ENCODE measurements around the gene TMEM131L.
"Not testable (repeated sequence)": the region's sequence is repeated elsewhere in the genome, so short reads cannot be mapped to it uniquely, and the experiment has no call there.

Gene TMEM131L

DNA sequence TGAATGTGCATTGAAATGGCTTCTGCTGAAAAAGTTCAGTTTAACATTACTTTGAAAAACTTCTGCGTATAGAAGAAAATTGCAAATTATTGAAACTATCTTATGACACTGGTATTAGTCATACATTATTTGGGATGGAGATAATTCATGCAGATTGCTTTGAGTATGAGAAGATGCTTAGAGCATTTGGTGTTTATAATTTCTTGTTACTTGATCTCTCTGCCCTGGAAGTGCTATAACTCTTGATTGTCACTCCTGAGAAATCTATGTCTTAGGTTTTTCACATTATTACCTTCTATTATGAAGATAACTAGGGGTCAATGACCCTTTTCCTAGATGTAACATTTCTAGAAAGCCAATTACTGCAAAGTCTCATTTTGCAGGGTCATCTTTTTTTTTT is 36.4 kb downstream of the TMEM131L start:
- DNase-seq = no peak
- H3K79me2 ChIP-seq (ENCODE audit: control insufficient read depth, insufficient read depth, low read length, poor library complexity) = peaks cover 1% of the 10 kb centered on the region
- H2AK5ac ChIP-seq (ENCODE audit: low read length) = no peak overlapping the region
- no peak overlapping the region for H3K4ac ChIP-seq (ENCODE audit: low read depth, low read length)
- H4K12ac ChIP-seq (ENCODE audit: low read depth, low read length) = no peak overlapping the region
- H2AFZ ChIP-seq (ENCODE audit: insufficient read depth, low read length, poor library complexity) = no peak overlapping the region
- H2BK12ac ChIP-seq (ENCODE audit: low read length) = no peak overlapping the region
- H2BK5ac ChIP-seq (ENCODE audit: low read depth, low read length, poor library complexity) = no peak overlapping the region
- no peak overlapping the region for H3K4me2 ChIP-seq (ENCODE audit: low read length)
- H3K14ac ChIP-seq (ENCODE audit: low read length) = no peak overlapping the region
- no peaks in the 10 kb centered on the region for H3K79me1 ChIP-seq (ENCODE audit: low read length)
- H3K36me3 ChIP-seq (ENCODE audit: control insufficient read depth in 1 of 2, insufficient read depth in 2 of 2, low read length in 2 of 2) = no peaks in the 10 kb centered on the region
- no peak overlapping the region for H4K8ac ChIP-seq (ENCODE audit: low read depth, low read length)
- H3K4me1 ChIP-seq (ENCODE audit: control insufficient read depth in 1 of 2, insufficient read depth in 2 of 2, low read length in 2 of 2) = peaks cover 2 to 8% of the 10 kb centered on the region in 2 experiments
- no peak overlapping the region for H2BK120ac ChIP-seq (ENCODE audit: insufficient read depth, low read length, poor library complexity)
- no peak overlapping the region for H3K27ac ChIP-seq (ENCODE audit: low read depth, low read length)
- WGBS (ENCODE audit: extremely low coverage, insufficient coverage, insufficient read length) = no CpG with 5 or more reads among the region's 1 CpG
- no peak overlapping the region for H3K18ac ChIP-seq (ENCODE audit: low read length)
- H4K91ac ChIP-seq (ENCODE audit: low read depth, low read length) = no peak overlapping the region
- H3K9me3 ChIP-seq (ENCODE audit: insufficient read depth, low read depth, low read length) = no peaks in the 10 kb centered on the region
- H3K23ac ChIP-seq (ENCODE audit: low read length) = no peak overlapping the region
- H3K4me3 ChIP-seq (ENCODE audit: low read depth, low read length) = no peak overlapping the region
- H3K27me3 ChIP-seq (ENCODE audit: insufficient read depth, low read length) = no peaks in the 10 kb centered on the region
- no peak overlapping the region for H3K9ac ChIP-seq (ENCODE audit: low read length)

DNA sequence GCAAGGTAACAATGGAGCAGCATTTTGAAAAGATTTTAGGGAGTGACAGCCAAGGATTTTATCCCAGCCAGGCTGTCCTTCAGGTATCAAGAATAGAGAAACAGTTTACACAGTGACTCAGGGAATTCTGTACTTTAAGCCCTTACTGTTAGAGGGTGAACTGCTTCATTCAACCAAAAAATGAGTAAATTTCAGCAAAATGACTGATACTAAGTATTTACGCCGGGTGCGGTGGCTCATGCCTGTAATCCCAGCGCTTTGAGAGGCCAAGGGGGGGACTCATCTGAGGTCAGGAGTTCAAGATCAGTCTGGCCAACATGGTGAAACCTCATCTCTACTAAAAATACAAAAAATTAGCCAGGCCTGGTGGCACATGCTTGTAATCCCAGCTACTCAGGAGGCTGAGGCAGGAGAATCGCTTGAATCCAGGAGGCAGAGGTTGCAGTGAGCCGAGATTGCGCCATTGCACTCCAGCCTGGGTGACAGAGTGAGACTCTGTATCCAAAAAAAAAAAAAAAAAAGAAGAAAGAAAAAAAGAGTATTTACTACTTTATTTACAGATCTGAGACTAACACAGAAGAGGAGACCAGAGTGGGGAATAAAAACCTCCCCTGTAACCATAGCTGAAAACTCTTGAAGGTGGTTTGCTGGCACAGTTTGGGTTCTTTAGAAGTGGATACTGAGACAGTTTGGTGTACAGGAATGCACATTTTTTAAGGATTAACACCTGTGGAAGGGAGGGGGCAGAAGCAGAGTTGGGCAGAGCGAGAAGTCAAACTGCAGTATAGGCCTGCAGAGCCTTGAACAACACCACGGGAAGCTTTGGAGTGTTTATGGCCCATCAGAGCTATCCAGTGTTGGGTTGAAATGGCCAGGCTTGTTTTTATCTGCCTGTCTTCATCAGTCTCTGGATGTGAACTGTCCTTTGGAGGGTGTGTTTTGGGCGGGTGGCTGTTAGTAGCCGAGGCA is 40.5 kb downstream of the TMEM131L start:
- Histone ChIP-seq H4K91ac (ENCODE audit: low read depth, low read length) (no peak overlapping the region), H3K9ac (ENCODE audit: low read length) (no peak overlapping the region), H2BK12ac (ENCODE audit: low read length) (no peak overlapping the region), H2BK5ac (ENCODE audit: low read depth, low read length, poor library complexity) (no peak overlapping the region), H2BK120ac (ENCODE audit: insufficient read depth, low read length, poor library complexity) (no peak overlapping the region), H3K23ac (ENCODE audit: low read length) (no peak overlapping the region), H4K8ac (ENCODE audit: low read depth, low read length) (no peak overlapping the region), H3K4me2 (ENCODE audit: low read length) (no peak overlapping the region), H2AK5ac (ENCODE audit: low read length) (no peak overlapping the region), H3K4me3 (ENCODE audit: low read depth, low read length) (no peak overlapping the region), H3K4ac (ENCODE audit: low read depth, low read length) (no peak overlapping the region), H3K9me3 (ENCODE audit: insufficient read depth, low read depth, low read length) (no peaks in the 10 kb centered on the region), H3K79me2 (ENCODE audit: control insufficient read depth, insufficient read depth, low read length, poor library complexity) (peaks cover 1% of the 10 kb centered on the region), H3K18ac (ENCODE audit: low read length) (no peak overlapping the region), H3K79me1 (ENCODE audit: low read length) (no peaks in the 10 kb centered on the region), H3K27me3 (ENCODE audit: insufficient read depth, low read length) (no peaks in the 10 kb centered on the region), H3K14ac (ENCODE audit: low read length) (no peak overlapping the region), H4K12ac (ENCODE audit: low read depth, low read length) (no peak overlapping the region), H3K4me1 (ENCODE audit: control insufficient read depth in 1 of 2, insufficient read depth in 2 of 2, low read length in 2 of 2) (peaks cover 2 to 5% of the 10 kb centered on the region in 2 experiments), H3K27ac (ENCODE audit: low read depth, low read length) (no peak overlapping the region), H2AFZ (ENCODE audit: insufficient read depth, low read length, poor library complexity) (no peak overlapping the region), H3K36me3 (ENCODE audit: control insufficient read depth in 1 of 2, insufficient read depth in 2 of 2, low read length in 2 of 2) (peaks cover 0 to 2% of the 10 kb centered on the region in 2 experiments)
- no peak for DNase-seq
- WGBS (ENCODE audit: extremely low coverage, insufficient coverage, insufficient read length) = no CpG with 5 or more reads among the region's 11 CpGs

DNA sequence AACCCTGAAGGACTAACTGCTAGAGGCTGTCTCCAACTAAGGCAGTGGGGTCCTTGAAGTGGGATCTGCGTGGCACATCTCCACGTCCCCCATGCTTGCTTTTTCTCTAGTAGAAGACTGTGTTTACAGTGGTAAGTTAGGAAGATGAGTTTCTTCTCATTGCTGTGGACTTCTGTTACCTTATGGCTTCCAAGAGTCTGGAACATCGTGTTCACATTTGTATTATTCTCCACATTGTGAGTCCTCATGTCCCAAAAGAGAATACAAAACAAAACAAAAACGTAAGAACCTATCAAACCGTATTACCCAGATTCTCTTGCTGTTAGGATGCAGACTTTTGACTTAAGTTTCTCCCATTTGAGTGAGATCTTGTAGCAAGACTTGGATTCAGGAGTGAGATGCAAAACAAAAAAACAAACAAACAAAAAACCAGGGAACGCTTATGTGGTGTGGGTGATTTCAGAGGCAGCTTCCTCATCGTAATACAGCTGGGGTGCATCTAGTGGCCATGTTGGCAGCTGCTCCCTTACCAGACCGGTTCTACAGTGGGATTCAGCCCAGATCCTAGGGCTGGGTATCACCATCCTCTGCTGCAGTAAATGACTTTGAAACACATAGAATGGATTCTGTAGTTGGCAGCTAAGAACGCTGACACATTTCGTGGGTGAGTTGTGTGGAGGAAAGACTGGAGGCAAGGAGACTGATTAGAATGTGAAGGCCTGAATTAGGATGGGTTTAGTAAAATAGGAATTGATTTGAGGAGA is 41.3 kb downstream of the TMEM131L start:
- no peak overlapping the region for H4K91ac ChIP-seq (ENCODE audit: low read depth, low read length)
- no peak overlapping the region for H3K4ac ChIP-seq (ENCODE audit: low read depth, low read length)
- H2BK120ac ChIP-seq (ENCODE audit: insufficient read depth, low read length, poor library complexity) = no peak overlapping the region
- peaks cover 3 to 5% of the 10 kb centered on the region in 2 experiments for H3K4me1 ChIP-seq (ENCODE audit: control insufficient read depth in 1 of 2, insufficient read depth in 2 of 2, low read length in 2 of 2)
- no peak for DNase-seq
- no peak overlapping the region for H3K18ac ChIP-seq (ENCODE audit: low read length)
- H3K27ac ChIP-seq (ENCODE audit: low read depth, low read length) = no peak overlapping the region
- H2BK5ac ChIP-seq (ENCODE audit: low read depth, low read length, poor library complexity) = no peak overlapping the region
- no CpG with 5 or more reads among the region's 10 CpGs for WGBS (ENCODE audit: extremely low coverage, insufficient coverage, insufficient read length)
- H3K79me1 ChIP-seq (ENCODE audit: low read length) = no peaks in the 10 kb centered on the region
- no peak overlapping the region for H4K8ac ChIP-seq (ENCODE audit: low read depth, low read length)
- H3K9ac ChIP-seq (ENCODE audit: low read length) = no peak overlapping the region
- H3K4me2 ChIP-seq (ENCODE audit: low read length) = no peak overlapping the region
- no peak overlapping the region for H2AFZ ChIP-seq (ENCODE audit: insufficient read depth, low read length, poor library complexity)
- H3K4me3 ChIP-seq (ENCODE audit: low read depth, low read length) = no peak overlapping the region
- peaks cover 1% of the 10 kb centered on the region for H3K79me2 ChIP-seq (ENCODE audit: control insufficient read depth, insufficient read depth, low read length, poor library complexity)
- no peak overlapping the region for H3K23ac ChIP-seq (ENCODE audit: low read length)
- H3K36me3 ChIP-seq (ENCODE audit: control insufficient read depth in 1 of 2, insufficient read depth in 2 of 2, low read length in 2 of 2) = peaks cover 0 to 2% of the 10 kb centered on the region in 2 experiments
- no peak overlapping the region for H2AK5ac ChIP-seq (ENCODE audit: low read length)
- H3K14ac ChIP-seq (ENCODE audit: low read length) = no peak overlapping the region
- H2BK12ac ChIP-seq (ENCODE audit: low read length) = no peak overlapping the region
- H3K9me3 ChIP-seq (ENCODE audit: insufficient read depth, low read depth, low read length) = no peaks in the 10 kb centered on the region
- no peaks in the 10 kb centered on the region for H3K27me3 ChIP-seq (ENCODE audit: insufficient read depth, low read length)
- H4K12ac ChIP-seq (ENCODE audit: low read depth, low read length) = no peak overlapping the region

DNA sequence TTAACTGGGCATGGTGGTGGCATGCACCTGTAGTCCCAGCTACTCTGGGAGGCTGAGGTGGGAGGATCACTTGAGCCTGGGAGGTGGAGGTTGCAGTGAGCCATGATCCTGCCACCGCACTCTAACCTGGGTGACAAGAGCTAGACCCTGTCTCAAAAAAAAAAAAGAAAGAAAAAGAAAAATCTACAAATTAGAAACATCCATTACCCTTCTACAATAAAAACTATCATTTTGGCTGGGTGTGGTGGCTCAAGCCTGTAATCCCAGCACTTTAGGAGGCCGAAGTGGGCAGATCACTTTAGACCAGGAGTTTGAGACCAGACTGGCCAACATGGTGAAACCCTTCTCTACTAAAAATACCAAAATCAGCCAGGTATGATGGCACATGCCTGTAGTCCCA is 43.1 kb downstream of the TMEM131L start:
- not testable (repeated sequence) for H3K18ac ChIP-seq (ENCODE audit: low read length); H4K8ac ChIP-seq (ENCODE audit: low read depth, low read length); H4K91ac ChIP-seq (ENCODE audit: low read depth, low read length); H3K79me2 ChIP-seq (ENCODE audit: control insufficient read depth, insufficient read depth, low read length, poor library complexity); H2BK5ac ChIP-seq (ENCODE audit: low read depth, low read length, poor library complexity); H4K12ac ChIP-seq (ENCODE audit: low read depth, low read length); H3K79me1 ChIP-seq (ENCODE audit: low read length); H2BK120ac ChIP-seq (ENCODE audit: insufficient read depth, low read length, poor library complexity); H2BK12ac ChIP-seq (ENCODE audit: low read length); H3K4ac ChIP-seq (ENCODE audit: low read depth, low read length); H3K14ac ChIP-seq (ENCODE audit: low read length); H2AK5ac ChIP-seq (ENCODE audit: low read length); H3K36me3 ChIP-seq (ENCODE audit: control insufficient read depth in 1 of 2, insufficient read depth in 2 of 2, low read length in 2 of 2); DNase-seq; H3K4me2 ChIP-seq (ENCODE audit: low read length); H3K23ac ChIP-seq (ENCODE audit: low read length); H3K9me3 ChIP-seq (ENCODE audit: insufficient read depth, low read depth, low read length); H3K27ac ChIP-seq (ENCODE audit: low read depth, low read length); H3K9ac ChIP-seq (ENCODE audit: low read length); H3K4me3 ChIP-seq (ENCODE audit: low read depth, low read length); H2AFZ ChIP-seq (ENCODE audit: insufficient read depth, low read length, poor library complexity); H3K4me1 ChIP-seq (ENCODE audit: control insufficient read depth in 1 of 2, insufficient read depth in 2 of 2, low read length in 2 of 2); H3K27me3 ChIP-seq (ENCODE audit: insufficient read depth, low read length)
- no CpG with 5 or more reads among the region's 2 CpGs for WGBS (ENCODE audit: extremely low coverage, insufficient coverage, insufficient read length)
